ENCODE data around the gene ADAM15.

The ADAM15 gene

GRCh38 chr1:155051777-155052398, 772 bp downstream of the ADAM15 start:
- DNase-seq, result peak; percentile 37

GRCh38 chr1:155052439-155053395, 1.6 kb downstream of the ADAM15 start:
- no peaks in the 10 kb centered on the region for H3K9me3 Mint-ChIP-seq
- H3K27me3 Mint-ChIP-seq (ENCODE audit: low read depth, poor library complexity), result peaks cover 11% of the 10 kb centered on the region
- H3K27ac Mint-ChIP-seq, result no peak overlapping the region
- DNase-seq, result no peak
- H3K4me3 Mint-ChIP-seq, result peak overlapping the region; percentile 84
- peaks cover 42% of the 10 kb centered on the region for H3K4me1 Mint-ChIP-seq
- no peaks in the 10 kb centered on the region for H3K36me3 Mint-ChIP-seq (ENCODE audit: low read depth)
- TF ChIP-seq CTCF (IDR thresholded peaks at IDR 0.05), result no peak

More at GRCh38 chr1:155051777-155052398, 772 bp downstream of the ADAM15 start:
- Mint-ChIP-seq H3K9me3 (no peaks in the 10 kb centered on the region), H3K36me3 (ENCODE audit: low read depth) (no peaks in the 10 kb centered on the region), H3K27ac (no peak overlapping the region), H3K4me1 (peaks cover 49% of the 10 kb centered on the region), H3K4me3 (peak overlapping the region; percentile 84), H3K27me3 (ENCODE audit: low read depth, poor library complexity) (peaks cover 11% of the 10 kb centered on the region)
- no peak for TF ChIP-seq CTCF (IDR thresholded peaks at IDR 0.05)

GRCh38 chr1:155053531-155054105, 2.5 kb downstream of the ADAM15 start:
- no peaks in the 10 kb centered on the region for H3K36me3 Mint-ChIP-seq (ENCODE audit: low read depth)
- DNase-seq, result no peak
- no peak for TF ChIP-seq CTCF (IDR thresholded peaks at IDR 0.05)
- H3K9me3 Mint-ChIP-seq, result no peaks in the 10 kb centered on the region
- H3K4me3 Mint-ChIP-seq, result no peak overlapping the region
- peaks cover 33% of the 10 kb centered on the region for H3K4me1 Mint-ChIP-seq
- H3K27me3 Mint-ChIP-seq (ENCODE audit: low read depth, poor library complexity), result peaks cover 11% of the 10 kb centered on the region
- no peak overlapping the region for H3K27ac Mint-ChIP-seq

GRCh38 chr1:155057104-155057503, 6.0 kb downstream of the ADAM15 start:
- H3K36me3 Mint-ChIP-seq (ENCODE audit: low read depth), result no peaks in the 10 kb centered on the region
- H3K4me1 Mint-ChIP-seq, result peaks cover 22% of the 10 kb centered on the region
- H3K9me3 Mint-ChIP-seq, result no peaks in the 10 kb centered on the region
- DNase-seq, result no peak
- peaks cover 12% of the 10 kb centered on the region for H3K27me3 Mint-ChIP-seq (ENCODE audit: low read depth, poor library complexity)
- H3K4me3 Mint-ChIP-seq, result no peak overlapping the region
- no peak for TF ChIP-seq CTCF (IDR thresholded peaks at IDR 0.05)
- H3K27ac Mint-ChIP-seq, result no peak overlapping the region

- no peak for TF ChIP-seq CTCF (IDR thresholded peaks at IDR 0.05)
- no peak for DNase-seq
- Mint-ChIP-seq H3K27ac (no peak overlapping the region), H3K36me3 (ENCODE audit: low read depth) (no peaks in the 10 kb centered on the region), H3K4me3 (no peak overlapping the region), H3K9me3 (no peaks in the 10 kb centered on the region), H3K4me1 (peaks cover 22% of the 10 kb centered on the region), H3K27me3 (ENCODE audit: low read depth, poor library complexity) (peaks cover 10% of the 10 kb centered on the region)
Observed at GRCh38 chr1:155057788-155058211, 6.7 kb downstream of the ADAM15 start.
